HEK293 (cell line): ENCODE data around the gene RPL4.

ENCODE experiments used
- FEZF1 ChIP-seq: fragments of 450-650 bp; formaldehyde crosslinking; IDR thresholded peaks from 2 replicates; pipeline ENCODE4 v1.5.1; 2016; ENCODE audit warnings: missing biosample characterization, missing genetic modification characterization
- PRDM6 ChIP-seq: fragments of 450-650 bp; formaldehyde crosslinking; IDR thresholded peaks from 2 replicates; pipeline ENCODE4 v1.5.1; 2017; ENCODE audit warnings: missing biosample characterization, missing genetic modification characterization
- YY1 ChIP-seq: fragments of 450-650 bp; formaldehyde crosslinking; IDR thresholded peaks from 2 replicates; pipeline ENCODE4 v1.5.1; 2018; ENCODE audit warnings: missing biosample characterization, missing genetic modification characterization
- ZNF121 ChIP-seq: fragments of 450-650 bp; formaldehyde crosslinking; IDR thresholded peaks from 2 replicates; pipeline ENCODE4 v1.5.1; 2016; ENCODE audit warnings: missing biosample characterization, missing genetic modification characterization
- ZNF221 ChIP-seq: fragments of 450-650 bp; formaldehyde crosslinking; IDR thresholded peaks from 2 replicates; pipeline ENCODE4 v1.5.1; 2017; ENCODE audit warnings: missing biosample characterization, missing genetic modification characterization, borderline replicate concordance
- ZNF335 ChIP-seq: fragments of 450-650 bp; formaldehyde crosslinking; conservative IDR thresholded peaks from 2 replicates; pipeline ENCODE4 v1.5.1; 2016; ENCODE audit warnings: missing biosample characterization, missing genetic modification characterization
- ZNF776 ChIP-seq: fragments of 450-650 bp; formaldehyde crosslinking; IDR thresholded peaks from 2 replicates; pipeline ENCODE4 v1.5.0; 2017; ENCODE audit warnings: missing biosample characterization, missing genetic modification characterization, borderline replicate concordance
- ZNF792 ChIP-seq: fragments of 450-650 bp; formaldehyde crosslinking; IDR thresholded peaks from 2 replicates; pipeline ENCODE4 v1.5.1; 2016; ENCODE audit warnings: missing biosample characterization, missing genetic modification characterization
- TF ChIP-seq, protein P1 (sequence below): fragments of 450-650 bp; formaldehyde crosslinking; IDR thresholded peaks from 2 replicates; pipeline ENCODE4 v1.5.1; 2016; ENCODE audit warnings: missing biosample characterization, missing genetic modification characterization
- TF ChIP-seq, protein P2 (sequence below): fragments of 450-650 bp; formaldehyde crosslinking; IDR thresholded peaks from 2 replicates; pipeline ENCODE4 v1.5.1; 2016; ENCODE audit warnings: missing biosample characterization, missing genetic modification characterization

GRCh38 chr15:66514586-66514985 lies 9.9 kb upstream of the RPL4 start:
- TF ChIP-seq FEZF1 (tag by site-specific recombination): no peak
- TF ChIP-seq, protein P1, sequence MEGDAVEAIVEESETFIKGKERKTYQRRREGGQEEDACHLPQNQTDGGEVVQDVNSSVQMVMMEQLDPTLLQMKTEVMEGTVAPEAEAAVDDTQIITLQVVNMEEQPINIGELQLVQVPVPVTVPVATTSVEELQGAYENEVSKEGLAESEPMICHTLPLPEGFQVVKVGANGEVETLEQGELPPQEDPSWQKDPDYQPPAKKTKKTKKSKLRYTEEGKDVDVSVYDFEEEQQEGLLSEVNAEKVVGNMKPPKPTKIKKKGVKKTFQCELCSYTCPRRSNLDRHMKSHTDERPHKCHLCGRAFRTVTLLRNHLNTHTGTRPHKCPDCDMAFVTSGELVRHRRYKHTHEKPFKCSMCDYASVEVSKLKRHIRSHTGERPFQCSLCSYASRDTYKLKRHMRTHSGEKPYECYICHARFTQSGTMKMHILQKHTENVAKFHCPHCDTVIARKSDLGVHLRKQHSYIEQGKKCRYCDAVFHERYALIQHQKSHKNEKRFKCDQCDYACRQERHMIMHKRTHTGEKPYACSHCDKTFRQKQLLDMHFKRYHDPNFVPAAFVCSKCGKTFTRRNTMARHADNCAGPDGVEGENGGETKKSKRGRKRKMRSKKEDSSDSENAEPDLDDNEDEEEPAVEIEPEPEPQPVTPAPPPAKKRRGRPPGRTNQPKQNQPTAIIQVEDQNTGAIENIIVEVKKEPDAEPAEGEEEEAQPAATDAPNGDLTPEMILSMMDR (tag by site-specific recombination): no peak
- no peak for TF ChIP-seq ZNF121 (tag by site-specific recombination)
- no peak for TF ChIP-seq ZNF792 (tag by site-specific recombination)
- TF ChIP-seq ZNF221 (tag by site-specific recombination): no peak
- no peak for TF ChIP-seq ZNF776
- no peak for TF ChIP-seq YY1
- TF ChIP-seq, protein P2, sequence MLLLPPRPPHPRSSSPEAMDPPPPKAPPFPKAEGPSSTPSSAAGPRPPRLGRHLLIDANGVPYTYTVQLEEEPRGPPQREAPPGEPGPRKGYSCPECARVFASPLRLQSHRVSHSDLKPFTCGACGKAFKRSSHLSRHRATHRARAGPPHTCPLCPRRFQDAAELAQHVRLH (tag by site-specific recombination): no peak
- TF ChIP-seq PRDM6: no peak
- no peak for TF ChIP-seq ZNF335
